HG03521 (cell line): ENCODE results near the gene ZBTB17.

Experiments used
- ATAC-seq: cut with Tn5 transposase; IDR thresholded peaks from one replicate; pipeline ENCODE4 v1.9.1; 2021; ENCODE audit warnings: mild to moderate bottlenecking, moderate library complexity; ENCODE audit not compliant: unreplicated experiment

Gene ZBTB17

DNA sequence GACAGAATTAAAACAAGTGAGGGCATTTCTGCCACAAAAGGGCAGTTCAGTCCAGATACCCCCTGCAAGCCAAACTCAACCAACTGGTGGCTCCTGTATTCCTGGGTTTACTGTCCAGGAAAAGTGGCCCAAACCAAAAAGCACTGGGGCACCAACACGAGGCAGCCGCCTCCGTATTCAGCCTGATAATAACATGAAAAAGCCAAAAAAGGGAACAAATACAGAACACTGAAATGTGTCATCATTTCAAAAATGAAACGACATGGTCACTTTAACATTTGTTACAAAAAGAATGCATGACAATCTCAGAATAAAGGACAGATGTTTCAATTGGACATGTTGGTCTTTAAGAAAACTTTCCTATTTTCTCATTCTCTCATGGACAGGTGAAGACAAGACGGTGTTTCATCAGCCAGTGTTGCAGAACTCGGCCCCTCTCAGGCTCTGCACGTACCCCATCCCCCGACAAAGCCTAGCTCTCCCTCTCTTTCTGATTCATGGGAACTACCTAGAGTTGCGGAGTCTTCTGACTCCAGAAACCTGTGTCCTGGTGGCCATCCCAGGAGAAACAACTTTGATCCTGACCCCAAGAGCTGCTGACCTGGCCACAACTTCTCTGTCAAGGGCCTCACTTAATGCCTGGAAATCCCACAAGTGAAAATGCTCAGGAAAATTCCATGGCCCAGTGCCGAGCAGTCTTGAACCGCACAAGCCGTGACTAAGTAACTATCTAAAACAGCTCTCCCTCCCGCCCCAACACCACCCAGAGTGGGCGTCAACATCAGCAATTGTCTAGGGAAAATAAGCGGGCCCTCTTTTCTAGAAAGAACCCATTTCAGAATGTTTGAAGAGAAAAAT lies 27.1 kb downstream of the ZBTB17 start:
- ATAC-seq: no peak

DNA sequence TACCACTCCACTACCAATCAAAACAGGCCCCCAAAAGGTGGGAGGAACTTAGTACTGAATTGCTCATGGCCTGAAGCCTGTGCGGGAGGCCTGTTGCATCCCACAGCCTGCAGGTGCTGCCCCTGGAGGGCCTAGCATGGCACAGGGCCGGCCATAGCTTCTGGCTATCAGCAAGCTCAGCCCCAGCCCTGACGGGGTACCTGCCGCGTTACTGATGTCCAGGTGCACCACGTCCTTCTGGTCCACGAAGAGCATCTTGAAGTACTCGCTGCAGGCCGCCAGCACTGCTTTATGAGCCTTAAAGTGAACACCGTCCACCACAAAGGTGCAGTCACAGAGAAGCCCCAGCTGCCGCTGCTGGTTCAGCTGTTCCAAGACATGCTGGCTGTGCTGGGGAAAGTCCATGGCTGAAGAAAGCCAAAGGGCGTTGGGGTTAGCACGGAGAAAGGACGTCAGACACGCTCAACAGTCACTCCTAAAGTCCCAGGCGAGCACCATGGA lies 27.8 kb downstream of the ZBTB17 start:
- no peak for ATAC-seq

DNA sequence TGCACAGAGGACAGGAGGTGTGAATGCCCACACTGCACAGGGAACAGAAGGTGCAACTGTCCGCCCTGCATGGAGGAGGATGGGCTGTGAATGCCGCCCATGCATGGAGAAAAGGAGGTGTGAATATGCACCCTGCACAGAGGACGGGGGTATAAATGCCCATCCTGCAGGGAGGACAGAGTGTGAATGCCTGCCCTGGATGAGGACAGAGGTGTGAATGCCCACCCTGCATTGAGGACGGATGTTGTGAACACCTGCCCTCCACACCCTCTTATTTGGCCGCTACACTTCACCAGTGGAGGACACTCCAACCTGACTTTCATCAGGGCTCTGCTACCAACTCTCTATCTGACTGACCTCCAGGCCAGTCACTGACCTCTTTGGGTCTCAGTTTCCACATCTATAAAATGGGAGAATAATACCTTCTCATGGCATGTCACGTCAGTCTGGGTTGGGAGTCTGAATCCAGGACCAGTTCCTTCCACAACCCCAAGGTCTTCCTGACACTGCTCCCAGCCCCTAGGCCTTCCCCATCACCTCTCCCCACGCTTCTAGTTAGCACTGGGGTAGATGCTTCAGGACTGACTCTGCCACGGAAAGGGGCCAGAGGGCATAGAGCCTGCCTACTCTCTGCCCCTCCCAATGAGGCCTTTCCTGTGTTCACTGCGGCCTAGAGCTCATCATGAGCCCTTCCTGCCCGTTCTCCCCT lies 28.4 kb downstream of the ZBTB17 start:
- ATAC-seq: no peak

DNA sequence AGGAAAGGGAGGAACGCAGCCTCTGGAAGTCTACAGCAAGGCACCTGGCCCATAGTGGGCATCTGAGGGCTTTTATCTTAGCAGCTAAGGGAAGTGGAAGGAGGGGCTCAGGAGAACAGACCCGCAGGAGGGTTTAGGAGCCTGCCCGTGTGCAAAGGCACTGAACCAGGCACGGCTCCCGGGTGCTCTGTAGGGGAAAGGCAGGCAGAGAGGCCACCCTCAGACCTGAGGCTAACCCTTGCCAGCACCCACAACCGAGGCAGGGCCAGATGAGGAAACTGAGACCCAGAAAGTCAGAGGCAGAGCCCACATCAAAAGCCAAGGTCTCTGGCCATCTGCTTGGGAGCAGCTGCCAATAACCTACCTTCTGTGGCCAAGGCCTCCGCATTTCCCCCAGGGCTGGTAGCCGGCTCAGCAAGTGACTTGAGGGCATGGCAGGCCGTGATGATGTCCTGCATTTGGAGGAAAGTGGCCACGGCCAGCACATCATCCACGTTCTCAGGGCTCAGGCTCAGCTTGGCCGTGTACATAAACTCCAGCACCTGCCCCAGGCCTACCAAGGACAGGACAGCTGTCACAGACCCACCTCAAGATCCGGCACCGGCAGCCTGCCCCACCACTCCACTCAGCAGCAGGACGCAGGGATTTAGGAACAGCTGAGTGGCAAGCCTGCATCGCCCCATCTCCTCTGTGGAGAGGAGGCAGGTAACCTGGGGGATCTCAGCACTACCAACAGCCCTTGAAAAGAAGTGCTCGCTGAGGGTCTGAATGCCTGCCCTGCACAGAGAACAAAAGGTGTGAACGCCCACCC lies 29.1 kb downstream of the ZBTB17 start:
- ATAC-seq: no peak

DNA sequence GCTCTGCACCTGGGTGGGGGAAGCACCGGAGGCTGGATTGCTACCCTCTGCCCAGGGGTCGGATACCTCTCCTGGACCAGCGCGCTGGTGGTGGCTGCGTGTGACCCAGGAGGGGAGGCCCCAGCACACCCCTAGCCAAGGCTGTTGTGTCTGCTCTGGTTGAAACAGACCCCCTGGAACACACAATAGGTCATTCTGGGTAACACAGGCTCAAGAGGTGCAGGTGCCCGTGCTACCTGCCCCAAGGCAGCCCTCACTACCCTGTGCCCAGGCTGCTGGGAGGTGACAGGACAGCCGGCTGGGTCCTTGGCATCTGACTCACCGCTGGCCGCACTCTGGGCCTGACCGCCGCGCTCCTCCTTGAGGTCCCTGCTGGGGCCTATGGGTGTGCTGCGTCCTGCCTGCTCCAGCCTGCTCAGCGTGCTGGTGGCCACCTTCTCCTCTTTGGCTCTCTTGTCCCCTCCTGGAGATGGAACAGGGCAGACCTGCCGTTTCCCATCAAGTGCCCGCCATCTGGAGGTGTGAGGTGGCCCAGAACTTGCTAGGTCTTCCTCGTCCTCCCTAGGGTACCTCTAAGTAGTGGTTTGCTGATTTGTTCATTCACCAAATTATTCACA lies 30.0 kb downstream of the ZBTB17 start:
- no peak for ATAC-seq

DNA sequence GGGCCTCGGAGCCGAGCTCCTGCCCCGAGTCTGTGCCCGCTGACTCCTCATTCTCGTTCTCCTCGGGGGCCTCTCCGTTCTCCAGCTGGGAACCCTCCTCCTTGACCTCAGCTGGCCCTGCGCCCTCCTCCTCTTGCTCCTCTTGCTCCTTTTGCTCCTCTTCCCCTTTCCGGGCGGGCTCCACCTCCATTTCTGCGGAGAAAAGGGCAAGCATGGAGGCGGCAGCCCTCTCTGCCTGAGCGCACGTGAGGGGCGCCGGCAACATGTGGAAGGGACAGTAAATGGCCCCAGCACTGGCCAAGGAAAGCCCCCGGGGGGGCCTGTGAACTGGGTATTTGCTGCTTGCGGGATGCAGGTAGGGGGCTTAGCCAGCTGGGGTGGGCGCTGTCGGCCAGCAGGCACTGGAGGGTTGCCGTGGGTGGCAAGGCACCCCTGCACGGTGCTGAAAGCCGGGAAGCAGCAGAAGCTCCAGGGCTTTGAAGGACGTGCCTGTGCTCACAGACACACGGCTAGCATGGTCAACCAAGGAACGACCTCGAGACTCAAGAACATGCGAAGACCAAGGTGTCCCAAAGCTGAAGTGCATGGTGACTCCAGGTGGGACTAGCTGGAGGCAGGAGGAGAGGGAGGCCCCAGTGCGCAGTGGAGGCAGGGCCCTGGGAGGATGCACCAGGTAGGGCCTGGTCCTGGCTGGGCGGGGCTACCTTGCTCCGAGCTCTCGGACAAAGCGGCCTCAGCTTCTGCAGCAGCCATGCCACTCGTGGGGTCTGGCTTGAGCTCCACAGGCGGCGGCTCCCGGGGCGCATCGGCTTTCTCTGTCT lies 30.7 kb downstream of the ZBTB17 start:
- no peak for ATAC-seq

DNA sequence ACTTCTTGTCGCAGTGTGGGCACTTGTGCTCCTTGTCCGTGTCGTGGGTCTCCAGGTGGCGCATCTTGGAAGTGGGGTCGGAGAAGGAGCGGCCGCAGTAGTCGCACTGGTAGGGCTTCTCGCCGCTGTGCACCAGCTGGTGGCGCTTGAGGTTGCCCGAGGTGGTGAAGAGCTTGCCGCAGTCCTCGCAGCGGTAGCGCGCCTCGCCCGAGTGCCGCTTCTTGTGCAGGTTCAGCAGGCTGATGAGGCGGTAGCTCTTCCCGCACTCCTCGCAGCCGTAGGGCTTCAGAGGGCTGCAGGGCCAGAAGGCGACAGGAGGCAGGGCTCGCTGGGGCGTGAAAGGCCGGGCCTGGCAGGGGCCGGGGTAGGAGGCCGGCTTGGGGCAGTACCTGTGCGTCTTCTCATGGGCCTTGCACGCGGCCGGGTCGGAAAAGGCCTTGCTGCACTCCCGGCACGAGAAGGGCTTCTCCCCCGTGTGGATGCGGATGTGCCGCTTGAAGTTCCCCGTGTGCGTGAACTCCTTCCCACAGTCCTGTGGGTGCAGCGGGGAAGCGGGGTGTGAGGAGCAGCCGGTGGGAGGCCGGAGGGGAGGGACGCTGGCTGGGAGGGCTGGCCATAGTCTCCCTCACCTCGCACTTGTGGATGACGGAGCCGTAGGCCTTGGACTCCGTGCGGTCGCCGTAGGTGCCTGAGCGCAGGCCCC lies 31.4 kb downstream of the ZBTB17 start:
- ATAC-seq: no peak

DNA sequence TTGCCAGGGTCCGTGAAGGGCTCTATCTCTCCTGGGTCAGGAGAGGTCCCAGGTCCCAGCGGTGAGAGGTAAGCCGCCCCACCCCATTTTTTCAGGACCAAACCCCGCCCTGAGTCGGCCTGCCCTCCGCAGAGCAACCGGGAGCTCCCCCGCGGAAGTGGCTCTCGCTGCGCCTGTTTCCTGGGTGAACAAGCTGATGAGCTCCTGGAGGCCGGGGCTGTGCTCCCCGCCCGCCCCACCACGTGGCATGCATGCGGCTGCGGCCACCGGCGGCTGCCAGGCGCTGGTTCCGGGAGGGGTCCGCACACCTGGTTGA lies 32.0 kb downstream of the ZBTB17 start:
- ATAC-seq: no peak

DNA sequence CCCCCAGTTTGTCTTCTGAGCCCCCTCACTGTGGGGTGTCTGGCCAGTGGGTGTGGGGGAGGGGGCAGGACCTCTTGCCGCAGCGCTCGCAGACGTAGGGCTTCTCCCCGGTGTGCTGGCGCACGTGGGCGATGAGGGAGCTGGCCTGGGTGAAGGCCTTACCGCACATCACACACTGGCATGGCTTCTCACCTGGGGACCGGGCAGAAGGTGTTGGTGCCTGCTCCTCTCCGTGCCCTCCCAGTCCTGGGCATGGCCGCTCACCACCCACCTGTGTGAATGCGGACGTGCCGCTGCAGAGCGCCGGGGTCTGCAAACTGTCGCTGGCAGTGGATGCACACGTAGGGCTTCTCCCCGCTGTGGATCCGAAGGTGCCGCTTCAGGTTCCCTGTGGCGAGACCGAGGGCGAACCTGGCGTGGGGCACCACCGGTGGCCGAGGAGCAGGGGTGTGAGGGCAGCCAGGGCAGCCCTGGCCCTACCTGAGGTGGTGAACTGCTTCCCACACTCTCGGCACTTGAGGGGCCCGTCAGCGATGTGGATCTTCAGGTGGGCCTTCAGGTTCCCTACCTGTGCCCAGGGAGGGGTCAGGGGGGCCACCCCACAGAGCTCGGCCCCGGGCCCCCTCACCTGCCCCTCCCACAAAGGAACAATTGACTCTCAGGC lies 32.4 kb downstream of the ZBTB17 start:
- ATAC-seq: no peak

DNA sequence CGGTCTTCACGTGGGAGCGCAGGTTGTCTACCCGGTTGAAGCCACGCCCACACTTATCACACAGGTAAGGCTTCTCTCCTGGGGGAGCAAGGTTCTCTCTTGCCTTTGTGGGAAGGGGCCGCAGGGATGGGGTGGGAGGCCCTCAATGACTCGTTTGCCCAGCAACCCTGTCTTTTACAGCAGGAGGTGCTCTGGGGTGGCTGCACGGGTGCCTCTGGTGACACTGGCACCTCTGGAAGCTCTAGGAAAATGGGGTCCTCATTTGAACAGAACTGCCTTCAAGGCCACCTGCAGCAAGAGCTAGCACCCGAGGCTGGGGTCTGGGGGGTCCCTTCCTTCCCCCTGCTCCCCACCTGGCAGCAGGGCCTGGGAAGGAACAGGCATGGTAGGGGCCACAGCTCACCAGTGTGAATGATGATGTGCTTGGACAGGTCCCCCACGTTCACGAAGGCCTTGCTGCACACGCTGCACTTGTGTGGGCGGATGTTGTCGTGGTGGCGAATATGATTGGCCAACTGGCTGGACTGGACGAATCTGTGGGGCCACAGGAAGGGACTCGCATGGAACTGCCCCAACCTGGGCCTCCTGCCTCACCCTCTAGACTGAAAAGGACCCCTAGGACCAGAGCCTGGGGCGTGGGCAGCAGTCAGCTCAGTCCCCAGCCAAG lies 33.1 kb downstream of the ZBTB17 start:
- no peak for ATAC-seq

DNA sequence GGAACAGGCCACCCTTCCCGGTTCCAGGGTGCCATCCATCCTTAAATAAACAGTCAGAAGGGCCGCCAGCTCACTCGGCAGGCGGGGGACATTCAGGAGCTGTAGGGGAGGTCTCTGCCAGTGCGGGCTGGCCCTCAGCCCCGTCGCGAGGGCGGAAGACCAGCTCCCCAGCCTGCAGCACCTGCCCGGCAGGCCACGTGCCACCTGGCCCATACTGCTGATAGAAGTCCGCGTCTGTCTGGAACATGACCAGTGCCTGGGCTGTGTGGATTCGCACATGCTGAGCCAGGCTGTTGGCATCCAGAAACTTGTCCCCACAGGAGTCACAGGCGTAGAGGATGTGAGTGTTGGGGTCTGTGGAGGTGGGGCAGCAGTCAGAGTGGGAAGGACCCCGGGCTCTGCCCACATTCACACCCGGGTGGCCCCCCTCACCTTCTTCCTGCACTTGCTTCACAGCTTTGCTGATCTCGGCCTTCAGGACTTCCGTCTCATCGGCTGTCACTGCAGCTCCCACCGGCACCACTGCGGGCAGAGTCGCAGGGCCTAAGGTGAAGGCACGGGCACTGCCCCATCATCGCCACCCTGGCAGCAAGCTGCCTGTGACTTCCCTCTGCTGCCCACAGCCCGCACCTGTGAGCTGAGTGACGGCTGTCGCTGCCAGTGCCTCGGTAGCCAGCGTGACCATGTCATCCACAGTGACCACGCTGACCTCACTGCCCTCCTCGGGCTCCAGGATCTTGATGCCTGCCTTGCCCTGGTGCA lies 33.8 kb downstream of the ZBTB17 start:
- ATAC-seq: no peak

DNA sequence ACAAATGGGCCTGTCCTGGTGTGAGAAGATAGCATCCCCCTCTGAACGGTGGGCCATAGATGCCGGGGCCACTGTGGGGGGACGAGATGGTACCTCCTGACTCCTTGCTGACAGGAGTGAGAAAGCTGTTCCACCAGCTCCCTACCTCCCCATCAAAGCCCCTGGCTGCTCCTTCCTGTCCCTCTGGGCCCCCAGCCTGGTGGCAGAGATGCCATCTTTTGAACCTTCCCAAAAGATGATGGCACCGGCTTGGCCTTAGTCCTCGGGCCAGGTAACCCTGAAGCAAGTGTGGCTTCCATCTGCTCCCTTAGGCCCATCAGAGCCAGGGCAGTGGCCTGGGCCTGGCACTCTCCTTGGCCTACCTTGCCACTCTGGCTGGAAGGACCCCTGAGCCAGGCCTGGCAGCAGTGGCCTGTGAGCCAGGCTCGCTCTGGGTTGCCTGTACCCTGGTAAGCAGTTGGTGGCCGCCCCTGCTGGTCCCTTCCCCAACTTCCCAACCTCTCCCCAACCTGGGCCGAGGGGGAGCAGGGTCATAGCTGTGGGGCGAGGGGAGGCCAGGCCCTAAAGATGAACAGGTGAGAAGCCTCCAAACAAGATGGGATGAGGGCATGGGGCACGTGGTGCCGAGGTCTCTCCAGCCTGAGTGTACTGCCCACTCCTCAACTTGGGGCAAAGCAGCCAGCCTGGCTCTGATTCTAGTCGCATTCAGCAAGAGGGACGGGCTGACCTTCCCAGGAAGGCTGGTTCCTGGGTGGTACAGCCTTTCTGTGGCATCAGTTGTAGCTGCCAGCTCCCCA lies 34.7 kb downstream of the ZBTB17 start:
- ATAC-seq: no peak

DNA sequence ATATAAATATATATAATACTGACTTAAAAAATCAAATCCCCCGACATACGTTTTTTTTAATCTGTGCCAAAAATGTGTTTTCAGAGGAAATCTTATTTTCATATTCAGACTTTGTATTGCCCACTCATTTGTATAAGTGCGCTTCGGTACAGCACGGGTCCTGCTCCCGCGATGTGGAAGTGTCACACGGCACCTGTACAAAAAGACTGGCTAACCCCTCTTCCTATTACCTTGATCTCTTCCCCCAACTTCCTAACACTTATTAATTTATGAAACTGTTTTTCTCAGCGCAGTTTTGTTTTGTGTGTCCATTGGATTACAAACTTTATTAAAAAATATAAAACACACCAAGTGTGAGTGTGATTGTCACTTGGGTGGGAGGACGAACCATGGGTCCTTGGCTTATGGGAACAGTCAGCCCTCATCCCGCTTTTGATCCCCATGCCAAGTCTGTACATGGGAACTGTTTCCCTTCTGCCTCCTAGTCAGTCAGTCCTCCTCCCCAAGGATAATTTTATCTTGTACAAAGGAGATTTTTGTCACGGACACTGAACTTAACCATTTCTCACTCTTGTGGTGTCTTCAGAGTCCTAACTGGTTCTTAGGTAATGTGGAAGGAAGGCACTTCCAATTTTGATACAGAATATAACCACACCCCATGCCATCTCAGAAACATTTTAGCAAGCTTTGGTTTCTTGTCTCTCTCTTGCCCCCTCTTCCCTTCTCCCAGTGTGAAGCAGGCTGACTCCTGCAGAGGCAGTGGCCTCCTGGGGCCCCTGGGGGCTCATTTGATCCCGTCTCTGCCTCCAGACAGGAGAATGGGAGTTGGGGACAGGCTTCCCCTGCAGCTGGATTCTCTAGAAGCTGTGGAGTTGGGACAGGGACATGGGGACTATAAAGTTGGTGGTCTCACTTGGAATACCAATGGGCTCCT lies 35.5 kb downstream of the ZBTB17 start:
- ATAC-seq: no peak

DNA sequence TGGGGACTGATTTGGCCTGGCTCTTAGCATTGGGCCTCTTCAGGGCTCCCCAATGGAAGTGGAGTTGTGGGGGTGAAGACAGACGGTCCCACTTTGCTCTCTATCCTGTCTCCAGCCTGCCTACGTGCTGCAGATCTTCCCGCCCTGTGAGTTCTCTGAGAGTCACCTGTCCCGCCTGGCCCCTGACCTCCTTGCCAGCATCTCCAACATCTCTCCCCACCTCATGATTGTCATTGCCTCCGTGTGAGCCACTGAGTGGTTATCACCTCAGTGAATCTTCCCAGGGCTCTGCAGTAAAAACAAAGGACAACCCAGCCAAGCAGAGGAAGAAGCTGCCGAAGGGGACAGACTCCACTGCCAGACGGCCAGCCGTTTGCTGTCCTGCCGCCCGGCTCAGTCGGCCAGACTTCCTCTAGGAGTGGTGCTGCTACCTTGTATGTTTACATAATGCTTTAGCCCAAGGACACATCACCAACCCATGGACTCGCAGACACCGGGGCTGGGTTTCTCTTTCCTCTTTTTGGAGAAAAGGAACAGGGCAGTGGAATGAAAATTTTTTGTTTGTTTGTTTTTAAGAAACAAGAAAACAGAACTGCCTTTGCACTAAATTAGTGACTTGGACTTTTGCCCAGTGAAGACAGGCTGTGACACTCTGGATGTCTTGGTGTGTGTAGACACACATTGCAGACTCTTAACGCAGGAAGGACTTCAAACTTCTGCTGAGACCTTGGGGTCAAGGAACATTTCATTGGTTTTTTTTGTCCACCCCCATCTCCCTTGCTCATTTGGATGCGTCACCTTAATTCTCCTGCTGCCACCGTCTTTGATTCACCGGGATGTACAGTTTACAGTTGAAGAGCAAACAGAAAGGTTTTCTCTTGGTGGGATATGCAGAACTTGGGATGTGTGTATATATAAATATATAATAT lies 36.5 kb downstream of the ZBTB17 start:
- ATAC-seq: no peak

DNA sequence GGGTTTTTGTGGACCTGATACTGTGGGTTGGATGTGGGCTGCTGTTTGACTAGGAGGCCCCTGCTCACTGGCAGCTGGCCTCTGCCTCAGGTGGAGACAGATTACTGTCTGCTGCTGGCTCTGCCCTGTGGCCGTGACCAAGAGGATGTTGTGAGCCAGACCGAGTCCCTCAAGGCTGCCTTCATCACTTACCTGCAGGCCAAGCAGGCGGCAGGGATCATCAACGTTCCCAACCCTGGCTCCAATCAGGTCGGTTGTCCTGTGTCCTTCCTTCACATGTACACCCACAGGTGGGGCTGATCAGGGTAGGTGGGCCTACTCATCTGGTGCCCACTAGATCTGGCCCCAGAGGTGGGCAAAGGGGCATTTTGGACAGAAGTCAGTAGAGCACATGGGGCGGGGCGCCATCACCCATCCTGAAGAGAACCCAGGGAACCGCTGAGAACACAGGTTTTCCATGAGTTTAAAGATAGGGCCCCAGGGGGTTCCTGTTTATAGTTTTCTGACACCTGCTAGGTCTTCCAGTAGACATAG lies 37.2 kb downstream of the ZBTB17 start:
- ATAC-seq: no peak
